WI38 (cell line): ENCODE data around the gene SCN9A.

Experiments used
- H3K4me3 ChIP-seq: 2 replicates; pipeline ENCODE4 v1.5.1; 2011; ENCODE audit warnings: low read depth, mild to moderate bottlenecking, control low read depth, low read length
- TF ChIP-seq, protein P1 (sequence below): IDR thresholded peaks from 2 replicates; pipeline ENCODE4 v1.5.1; 2012; ENCODE audit warnings: low read depth, mild to moderate bottlenecking, control low read depth, low read length

The SCN9A gene

DNA sequence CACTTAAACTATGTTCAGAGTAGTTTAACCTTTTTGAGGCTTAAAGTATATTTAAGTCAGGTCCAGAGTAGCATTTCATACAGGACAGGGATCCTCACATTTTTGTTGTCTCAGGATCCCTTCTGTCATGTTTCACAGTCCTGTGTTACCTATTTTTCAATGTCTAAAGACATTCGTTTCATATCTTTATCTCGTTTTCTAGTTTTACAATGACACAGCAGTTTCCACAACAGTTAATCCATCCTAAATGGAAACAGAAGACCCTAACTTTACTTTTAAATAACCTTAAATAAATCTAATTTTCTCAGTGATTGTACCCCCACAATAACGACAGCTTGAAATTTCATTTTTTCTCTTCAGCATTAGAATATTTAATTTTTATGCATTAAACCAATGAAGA is 17.3 kb upstream of the SCN9A start:
- no peak overlapping the region for H3K4me3 ChIP-seq
- TF ChIP-seq, protein P1, sequence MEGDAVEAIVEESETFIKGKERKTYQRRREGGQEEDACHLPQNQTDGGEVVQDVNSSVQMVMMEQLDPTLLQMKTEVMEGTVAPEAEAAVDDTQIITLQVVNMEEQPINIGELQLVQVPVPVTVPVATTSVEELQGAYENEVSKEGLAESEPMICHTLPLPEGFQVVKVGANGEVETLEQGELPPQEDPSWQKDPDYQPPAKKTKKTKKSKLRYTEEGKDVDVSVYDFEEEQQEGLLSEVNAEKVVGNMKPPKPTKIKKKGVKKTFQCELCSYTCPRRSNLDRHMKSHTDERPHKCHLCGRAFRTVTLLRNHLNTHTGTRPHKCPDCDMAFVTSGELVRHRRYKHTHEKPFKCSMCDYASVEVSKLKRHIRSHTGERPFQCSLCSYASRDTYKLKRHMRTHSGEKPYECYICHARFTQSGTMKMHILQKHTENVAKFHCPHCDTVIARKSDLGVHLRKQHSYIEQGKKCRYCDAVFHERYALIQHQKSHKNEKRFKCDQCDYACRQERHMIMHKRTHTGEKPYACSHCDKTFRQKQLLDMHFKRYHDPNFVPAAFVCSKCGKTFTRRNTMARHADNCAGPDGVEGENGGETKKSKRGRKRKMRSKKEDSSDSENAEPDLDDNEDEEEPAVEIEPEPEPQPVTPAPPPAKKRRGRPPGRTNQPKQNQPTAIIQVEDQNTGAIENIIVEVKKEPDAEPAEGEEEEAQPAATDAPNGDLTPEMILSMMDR = no peak

DNA sequence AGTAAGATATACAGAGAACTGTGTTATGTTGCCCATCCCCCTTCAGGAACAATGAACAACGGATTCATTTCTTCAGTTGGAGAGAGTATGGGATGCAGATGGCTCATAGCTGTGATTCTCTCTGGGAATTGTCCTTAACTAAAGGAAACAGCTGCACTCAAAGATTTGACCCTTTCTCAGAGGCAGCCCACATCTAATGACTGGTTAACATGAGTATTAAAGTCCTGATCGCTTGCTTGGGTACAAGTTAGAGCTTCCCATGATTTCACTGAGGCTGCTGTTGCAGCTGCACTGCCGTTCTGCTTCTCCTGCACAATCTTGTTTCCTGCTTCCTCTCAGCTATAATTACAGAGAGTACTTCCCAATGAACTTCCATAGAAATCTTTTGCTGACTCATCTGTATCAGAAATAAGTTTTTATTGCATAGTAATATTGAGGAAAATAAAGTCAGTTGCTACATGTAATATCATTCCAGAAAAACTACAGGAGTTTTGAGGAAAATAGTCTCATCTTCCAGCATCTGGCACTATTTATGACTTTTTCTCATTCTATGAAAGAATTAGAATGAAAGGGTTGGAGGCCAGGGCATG is 12.8 kb upstream of the SCN9A start:
- TF ChIP-seq, protein P1 = no peak

GRCh38 chr2:166385313-166385712 is 9.6 kb upstream of the SCN9A start:
- H3K4me3 ChIP-seq = no peak overlapping the region
- TF ChIP-seq, protein P1 = no peak

More for the DNA sequence above, 12.8 kb upstream of the SCN9A start:
- no peak overlapping the region for H3K4me3 ChIP-seq

GRCh38 chr2:166384774-166385173 is 9.0 kb upstream of the SCN9A start:
- H3K4me3 ChIP-seq = no peak overlapping the region
- TF ChIP-seq, protein P1 = 0 out of 2 replicates have a peak, but pooled peaks have one; percentile 16

GRCh38 chr2:166382448-166382847 is 6.7 kb upstream of the SCN9A start:
- TF ChIP-seq, protein P1 = no peak

GRCh38 chr2:166380615-166381014 is 4.9 kb upstream of the SCN9A start:
- TF ChIP-seq, protein P1 = no peak
- no peak overlapping the region for H3K4me3 ChIP-seq

More at GRCh38 chr2:166382448-166382847, 6.7 kb upstream of the SCN9A start:
- H3K4me3 ChIP-seq = no peak overlapping the region

DNA sequence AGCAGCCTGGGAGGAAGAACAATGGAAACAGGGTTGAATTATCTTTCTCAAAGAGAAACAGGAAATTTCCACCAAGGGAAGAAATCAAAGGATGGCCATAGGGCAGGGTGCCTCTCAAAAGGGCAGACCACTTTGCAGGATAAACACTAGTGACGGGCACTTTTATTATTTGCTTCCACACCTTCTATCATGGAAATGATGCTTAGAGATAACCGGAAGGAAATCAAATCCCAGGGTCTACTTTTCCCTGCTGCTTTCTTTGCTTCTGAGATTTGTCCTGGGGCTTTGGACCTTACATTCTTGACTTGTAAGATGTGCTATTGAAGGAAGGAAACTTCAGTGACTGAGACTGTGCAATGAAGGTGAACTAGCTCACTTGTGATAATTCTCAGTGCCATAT is 1.1 kb upstream of the SCN9A start:
- H3K4me3 ChIP-seq = no peak overlapping the region

More for the DNA sequence above, 1.1 kb upstream of the SCN9A start:
- TF ChIP-seq, protein P1 = no peak
